ENCODE data around the gene PLAC1.

The PLAC1 gene

DNA sequence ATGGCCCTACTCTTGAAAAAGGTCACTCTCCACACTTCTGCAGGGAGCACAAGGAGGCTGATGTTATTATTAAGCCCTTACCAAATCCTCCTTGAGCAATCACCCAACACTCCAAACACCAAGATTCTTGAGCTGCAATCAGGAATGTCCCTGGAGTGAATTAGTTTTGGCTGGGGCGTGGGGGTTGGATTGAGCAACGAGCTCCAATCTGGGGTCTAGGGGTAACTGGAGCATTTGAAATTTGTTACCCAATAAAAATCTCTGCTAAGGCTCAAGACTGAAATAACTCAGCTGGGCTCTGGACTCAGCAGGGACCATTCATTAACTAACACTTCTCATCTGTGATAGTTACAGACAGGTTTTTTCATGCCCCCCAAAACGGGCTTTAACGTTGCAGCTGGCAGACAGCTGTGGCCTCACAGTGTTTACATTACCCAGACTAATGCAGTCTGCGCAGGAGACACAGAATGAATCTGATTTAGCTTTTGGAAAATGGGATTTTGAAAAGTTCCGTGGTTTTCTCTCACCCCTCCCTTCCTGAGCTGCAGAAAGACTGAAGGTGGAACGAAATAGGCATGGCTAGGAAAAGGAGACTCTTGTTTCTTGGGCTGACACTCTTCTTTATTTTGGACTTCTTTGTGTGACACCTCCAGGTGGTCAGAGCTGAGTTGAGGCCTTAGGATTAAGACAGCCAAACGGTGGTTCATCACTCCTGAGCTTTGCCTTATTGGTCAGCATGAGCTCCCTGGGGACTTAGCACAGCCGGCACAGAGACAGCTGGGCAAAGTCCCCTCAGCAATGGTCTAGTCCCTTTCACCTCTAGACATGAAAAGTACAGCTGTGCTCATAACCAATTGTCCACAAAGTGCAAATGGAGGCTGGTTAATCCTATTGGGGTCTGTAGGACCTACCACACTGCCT lies 26.6 kb downstream of the PLAC1 start:
- no peak for DNase-seq (ENCODE audit: low spot score)

DNA sequence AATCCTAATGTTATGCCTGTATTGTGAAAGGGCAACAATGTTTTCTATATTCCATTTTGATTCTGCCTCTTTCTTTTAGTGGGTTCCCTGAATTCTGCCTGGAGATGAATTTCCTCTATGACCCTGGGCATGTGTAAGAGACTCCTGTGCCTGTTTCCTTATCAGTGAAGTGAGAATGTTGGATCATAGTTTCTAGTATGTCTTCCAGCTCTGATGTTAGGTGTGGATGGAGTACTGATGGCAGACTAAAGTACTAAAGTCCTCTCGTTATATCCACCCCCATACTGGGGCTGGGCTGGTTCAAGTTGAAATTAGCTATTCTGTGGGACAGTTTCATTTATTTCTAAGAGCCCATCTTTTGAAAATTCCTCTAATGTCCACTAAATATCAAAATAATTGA lies 29.6 kb downstream of the PLAC1 start:
- DNase-seq (ENCODE audit: low spot score) = no peak

DNA sequence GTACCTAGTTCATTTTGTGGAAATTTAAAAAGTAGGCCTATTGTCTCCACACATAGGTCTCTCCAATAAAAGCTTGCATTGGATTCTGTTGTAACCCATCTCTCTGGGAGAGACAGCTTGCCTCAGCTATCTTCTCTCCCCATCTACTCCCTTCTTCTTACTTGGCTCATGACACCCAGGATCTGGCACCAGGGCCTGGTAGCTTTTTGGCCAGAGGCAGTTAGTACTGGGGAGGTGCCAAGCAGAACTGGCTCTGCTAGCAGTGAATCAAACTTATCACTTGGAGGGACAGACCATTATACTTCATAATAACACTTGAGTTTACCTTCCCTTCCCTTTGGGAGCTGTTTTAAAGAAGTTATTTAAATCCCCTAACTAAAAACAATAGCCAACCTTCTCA lies 31.8 kb downstream of the PLAC1 start:
- no peak for DNase-seq (ENCODE audit: low spot score)

DNA sequence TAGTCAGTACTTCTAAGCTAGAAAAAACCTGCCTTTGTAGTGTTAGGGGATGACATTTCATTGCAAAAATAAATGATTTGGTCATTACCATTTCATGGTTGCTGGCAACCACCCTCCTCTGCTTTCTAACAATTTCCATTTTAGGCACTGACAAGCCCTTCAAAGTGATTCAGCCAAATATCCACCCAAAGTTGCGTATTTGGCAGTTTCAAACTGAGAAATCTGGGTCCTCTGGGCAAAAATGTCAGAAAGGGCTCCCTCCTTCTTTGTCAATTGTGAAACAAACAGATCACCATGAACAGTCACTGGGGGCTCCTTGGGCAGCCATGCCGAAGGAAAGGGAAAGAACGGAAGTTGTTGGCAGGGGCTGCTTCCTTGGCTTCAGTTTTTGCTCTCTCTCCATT lies 33.0 kb downstream of the PLAC1 start:
- DNase-seq (ENCODE audit: low spot score) = no peak

DNA sequence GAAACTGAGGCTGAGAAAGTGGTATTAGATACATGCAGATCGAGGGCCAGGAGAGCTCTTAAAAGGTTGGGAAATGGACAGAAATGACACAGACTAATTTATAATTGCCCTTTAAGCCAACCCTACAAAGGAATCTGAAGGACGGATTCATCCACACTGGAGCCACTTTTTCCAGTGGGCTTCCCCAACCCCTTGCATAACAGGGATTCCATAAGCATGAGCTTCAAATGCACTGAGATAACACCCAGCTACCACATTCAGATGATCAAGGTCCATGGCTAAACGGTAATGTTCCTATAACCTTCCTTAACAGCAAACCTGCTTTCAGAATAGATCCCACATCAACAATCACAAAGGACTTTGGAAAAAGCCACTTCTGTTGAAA lies 34.2 kb downstream of the PLAC1 start:
- DNase-seq (ENCODE audit: low spot score) = no peak

DNA sequence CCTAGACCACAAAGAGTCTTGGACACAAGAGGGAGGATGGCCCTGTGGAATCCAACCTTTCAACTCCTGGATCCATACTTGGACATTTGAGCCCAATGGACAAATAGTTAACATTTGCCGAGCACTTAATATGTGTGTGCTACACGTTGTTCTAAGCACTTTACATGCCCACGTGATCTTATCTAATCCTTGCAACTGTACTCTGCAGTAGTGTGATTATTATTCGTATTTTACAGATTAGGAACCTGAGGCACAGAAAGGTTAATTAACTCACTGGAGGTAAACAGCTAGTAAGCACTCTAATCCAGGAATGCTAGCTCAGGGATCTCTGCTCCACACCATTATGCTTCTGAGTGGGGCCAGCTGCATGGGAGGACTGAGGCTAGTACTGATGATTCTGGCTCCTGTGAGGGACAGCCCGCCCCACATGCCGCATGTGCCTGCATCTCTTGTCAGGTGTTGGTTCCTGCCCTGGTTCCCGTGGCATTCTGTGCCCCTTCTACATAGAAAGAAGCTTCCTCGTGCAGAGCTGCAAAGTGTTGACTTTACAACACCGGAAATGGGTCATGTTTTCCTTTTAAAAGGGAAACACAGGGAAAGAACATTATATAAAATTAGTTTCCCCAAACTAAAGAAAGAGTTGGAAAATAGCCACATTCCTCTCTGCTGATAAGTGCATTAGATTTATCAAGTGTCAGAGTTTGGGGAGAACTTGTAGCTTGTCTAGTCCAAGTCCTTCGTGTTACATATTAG lies 34.8 kb downstream of the PLAC1 start:
- DNase-seq (ENCODE audit: low spot score) = no peak

DNA sequence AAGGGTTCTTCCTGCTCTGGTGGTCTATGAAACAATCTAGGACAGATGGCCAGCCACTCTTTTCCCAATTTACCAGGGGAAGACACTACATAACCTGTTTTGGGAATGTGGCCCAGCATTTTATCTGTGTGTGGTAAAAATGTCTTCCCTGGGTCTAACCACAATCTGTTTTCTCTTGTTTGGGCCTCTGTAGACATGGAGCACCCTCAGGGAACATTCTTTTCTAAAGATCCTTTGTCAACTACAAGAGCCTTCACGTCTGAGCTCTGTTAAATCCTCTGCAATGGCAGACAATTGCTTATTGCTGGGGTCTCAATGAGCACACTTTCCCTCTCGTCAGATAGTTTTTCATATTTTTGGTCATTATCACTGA lies 35.5 kb downstream of the PLAC1 start:
- DNase-seq (ENCODE audit: low spot score) = no peak

DNA sequence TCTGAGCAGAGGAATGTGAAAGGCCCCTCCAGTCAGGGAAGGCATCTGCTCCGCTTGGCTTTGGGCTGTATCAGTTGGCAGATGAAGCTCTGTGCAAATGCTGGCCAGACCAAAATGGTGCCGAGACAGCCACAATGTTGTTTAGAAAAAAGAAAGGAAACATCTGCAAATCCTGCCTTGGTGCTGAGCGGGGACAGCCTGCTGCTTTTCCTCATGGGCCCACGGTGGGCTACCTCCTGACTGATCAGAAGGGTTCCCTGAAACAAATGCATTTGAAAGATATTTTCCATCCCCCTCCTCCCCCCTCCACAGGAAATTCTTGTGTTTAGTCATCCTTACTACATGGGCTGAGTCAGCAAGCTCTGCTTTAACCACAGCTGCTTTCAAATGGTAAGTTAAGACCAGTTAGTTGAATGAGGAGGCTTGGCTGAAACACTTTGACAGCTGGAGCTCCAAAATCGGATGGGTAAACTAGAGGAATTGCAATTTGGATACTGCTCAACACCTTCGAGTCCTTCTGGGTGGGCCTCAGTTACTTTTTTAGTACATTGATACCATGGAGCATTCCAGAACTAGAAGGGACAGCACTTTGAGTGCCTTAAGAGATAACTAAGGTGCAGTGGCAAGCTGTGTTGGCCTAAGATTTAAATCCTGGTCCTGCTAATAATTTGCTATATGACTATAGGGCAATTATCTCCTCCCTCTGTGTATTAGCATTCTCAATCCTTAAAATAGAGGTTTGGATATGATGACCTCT lies 36.0 kb downstream of the PLAC1 start:
- DNase-seq (ENCODE audit: low spot score) = peak; percentile 84

DNA sequence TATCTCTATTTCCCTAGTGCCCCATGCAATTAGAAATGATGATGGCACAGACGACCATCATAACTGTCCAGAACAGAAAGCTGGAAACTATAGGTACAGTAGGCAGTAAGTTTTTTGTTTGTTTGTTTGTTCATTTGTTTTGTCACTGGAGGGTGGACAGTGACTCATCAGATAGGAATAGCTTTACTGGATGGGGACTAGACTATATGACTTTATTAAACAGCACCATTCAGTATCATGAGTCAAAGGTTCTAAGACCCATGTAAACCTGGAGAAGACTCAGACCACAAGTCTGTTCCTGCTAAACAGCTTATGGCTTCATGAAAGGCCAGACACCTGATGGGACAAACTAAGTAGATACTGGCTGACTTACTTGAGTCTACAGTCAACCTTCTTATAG lies 38.4 kb downstream of the PLAC1 start:
- no peak for DNase-seq (ENCODE audit: low spot score)

DNA sequence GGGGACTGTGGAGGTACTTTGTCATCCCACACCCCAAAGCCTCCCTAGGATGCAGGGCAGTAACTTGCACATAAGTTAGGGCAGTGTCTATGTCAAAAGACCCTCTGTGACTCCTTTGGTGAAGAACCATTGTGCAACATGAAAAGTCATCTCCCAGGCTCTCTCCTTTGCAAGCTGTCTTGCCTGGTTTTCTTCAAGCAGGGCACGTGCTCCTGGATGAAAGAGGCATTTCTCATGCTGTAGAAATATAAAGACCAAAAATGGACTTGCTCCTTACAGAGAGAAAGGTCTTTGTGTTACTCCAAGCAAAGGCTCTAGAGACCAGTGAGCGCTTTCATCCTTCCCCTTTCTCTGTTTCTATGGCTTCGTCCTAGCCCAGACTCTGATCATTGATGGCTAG lies 44.9 kb downstream of the PLAC1 start:
- no peak for DNase-seq (ENCODE audit: low spot score)

DNA sequence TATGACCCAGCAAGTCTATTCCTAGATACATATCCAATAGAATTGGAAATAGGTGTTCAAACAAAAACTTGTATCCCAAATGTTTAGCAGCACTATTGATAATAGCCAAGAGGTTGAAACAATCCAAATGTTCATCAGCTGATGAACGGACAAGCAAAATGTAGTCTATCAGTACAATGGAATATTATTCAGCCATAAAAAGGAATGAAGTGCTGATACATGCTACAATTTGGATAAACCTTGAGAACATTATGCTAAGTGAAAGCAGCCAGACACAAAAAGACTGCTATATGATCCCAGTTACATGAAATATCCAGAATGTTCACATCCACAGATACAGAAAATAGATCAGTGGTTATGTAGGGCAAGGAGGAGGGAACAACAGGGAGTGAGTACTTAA lies 50.1 kb downstream of the PLAC1 start:
- DNase-seq (ENCODE audit: low spot score) = no peak

DNA sequence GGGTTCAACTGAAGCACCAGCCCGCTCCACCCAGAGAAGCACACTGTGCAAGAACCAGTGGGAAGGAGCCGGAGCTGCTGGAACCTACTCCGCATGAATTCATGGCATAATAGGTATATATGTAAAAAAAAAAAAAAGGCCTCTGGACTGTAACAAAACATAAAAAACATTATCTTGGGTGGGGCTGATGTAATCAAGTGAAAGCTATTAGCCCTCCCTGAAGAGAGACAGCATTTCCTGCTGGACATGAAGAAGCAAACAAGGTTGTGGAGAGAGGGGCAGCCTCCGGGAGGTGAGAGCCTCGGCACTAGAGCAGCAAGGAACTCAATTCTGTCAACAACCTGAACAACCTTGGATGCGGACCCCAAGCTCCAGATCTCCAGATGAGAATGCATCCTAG lies 50.7 kb downstream of the PLAC1 start:
- no peak for DNase-seq (ENCODE audit: low spot score)

DNA sequence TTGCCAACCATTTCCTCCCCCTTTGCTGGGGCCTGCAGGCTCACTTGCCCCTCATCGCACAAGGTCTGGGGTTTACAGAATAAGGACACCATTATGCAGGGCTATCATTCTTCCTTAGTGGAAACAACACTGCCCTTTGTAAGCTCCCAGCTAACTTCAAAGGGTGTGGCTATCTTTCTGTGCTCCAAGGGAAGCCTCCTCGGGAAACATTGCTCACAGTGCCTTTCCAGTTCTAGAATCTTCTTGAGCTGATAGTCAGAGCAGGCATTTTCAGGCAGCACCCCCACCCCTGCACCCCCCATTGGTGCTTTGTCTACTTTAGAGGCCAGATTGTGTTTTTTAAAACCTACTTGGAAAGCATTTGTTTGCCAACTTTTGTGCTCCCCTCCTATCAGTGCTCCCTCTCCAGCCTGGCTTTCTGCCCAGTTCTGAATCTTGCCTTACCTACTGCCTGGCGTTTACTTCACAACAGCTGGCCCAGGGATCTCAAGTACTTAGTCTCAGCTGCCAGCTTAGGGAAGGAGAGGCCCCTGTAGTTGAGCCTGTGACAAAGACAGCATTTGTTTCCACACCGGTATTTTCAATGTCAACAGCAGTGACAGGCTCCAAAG lies 53.5 kb downstream of the PLAC1 start:
- DNase-seq (ENCODE audit: low spot score) = peak; percentile 15

DNA sequence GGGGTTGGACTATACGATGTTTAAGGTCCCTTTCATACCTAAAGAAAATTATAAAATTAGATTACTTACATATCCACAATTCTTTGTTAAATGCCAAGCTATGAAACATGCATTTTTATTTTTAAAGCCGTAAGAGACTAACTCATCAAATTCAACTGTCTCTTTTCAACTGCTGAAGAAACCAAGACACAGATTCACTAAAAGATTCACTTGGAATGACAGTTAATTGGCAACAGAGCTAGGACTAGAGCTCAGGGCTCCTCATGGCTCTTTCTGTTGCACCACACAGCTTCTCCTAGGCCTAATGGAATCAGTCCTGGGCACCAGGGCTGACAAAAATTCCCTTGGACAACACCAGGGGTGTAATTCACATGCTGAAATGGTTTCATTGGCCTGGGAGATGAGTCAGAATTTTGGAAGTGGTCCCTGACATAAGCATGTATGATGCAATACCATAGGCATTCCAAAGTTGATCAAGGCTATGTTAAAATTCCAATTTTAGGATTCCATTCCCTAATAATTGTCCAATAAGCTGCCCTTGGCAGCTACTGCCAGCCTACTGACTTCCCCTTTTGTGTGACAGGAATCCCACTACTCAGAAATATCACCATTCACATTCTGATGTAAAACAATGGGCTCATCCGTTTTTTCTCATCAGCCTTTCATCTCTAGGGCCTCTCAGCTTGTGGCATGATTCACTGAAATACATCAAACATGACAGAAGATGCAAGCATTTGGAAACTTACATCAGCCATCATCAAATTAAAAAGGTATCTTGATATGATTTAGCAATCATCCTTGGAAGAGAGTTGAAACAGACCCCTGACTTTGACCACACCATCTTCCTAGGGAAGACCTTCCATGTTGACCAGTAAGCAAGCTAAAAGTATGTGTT lies 54.2 kb downstream of the PLAC1 start:
- DNase-seq (ENCODE audit: low spot score) = peak; percentile 82

DNA sequence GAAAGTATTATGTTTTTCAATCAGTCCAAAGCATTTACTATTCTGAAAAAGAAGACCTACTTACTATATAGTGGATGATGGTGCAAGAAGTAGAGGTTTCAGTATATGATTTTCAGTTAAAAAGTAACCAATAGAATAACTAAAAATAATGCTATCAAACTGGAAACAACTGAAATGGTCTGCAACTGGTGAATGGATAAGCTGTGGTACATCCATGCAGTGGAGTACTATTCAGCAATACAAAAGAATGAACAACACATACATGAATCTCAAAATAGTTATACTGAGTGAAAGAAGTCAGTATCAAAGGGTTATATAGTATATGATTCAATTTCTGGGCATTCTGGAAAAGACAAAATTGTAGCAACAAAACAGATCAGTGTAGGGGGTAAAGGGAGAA lies 55.9 kb downstream of the PLAC1 start:
- no peak for DNase-seq (ENCODE audit: low spot score)

DNA sequence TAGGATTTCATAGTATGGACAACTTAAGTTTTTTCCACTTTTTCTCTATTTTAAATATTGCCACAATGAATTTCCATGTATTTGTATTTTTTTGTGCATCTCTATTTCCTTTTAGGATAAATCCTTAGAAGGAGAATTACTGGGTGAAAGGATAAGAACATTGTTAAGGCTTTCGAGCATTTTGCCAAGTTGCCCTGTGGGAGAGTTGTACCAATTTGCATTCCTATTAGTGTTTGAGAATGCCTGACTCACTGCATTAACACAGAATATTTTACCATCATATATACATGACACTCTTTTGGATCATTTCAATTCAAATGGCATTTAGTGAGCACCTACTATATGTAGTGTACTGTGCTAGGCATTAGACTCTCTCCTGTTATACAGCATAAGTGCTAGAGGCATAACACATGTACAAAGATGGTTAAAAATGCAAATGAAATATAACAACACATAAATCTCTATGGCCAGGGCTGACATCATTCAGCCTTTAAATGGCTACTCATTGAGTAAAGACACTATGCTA lies 57.0 kb downstream of the PLAC1 start:
- no peak for DNase-seq (ENCODE audit: low spot score)

DNA sequence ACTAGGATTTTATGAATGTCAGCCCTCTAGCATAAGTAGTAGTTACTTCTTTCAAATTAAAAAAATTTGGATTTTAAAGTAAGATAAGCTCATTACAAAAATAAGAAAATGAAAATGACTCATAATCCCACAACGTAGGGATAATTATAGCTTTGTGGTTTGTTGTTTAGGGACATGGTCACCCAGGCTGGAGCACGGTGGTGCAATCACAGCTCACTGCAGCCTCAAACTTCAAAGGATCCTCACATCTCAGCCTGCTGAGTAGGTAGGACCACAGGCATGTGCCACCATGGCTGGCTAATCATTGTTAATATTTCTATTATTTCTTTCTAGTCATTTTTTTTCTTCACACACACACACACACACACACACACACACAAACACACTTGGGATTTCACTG lies 57.6 kb downstream of the PLAC1 start:
- DNase-seq (ENCODE audit: low spot score) = peak; percentile 73

DNA sequence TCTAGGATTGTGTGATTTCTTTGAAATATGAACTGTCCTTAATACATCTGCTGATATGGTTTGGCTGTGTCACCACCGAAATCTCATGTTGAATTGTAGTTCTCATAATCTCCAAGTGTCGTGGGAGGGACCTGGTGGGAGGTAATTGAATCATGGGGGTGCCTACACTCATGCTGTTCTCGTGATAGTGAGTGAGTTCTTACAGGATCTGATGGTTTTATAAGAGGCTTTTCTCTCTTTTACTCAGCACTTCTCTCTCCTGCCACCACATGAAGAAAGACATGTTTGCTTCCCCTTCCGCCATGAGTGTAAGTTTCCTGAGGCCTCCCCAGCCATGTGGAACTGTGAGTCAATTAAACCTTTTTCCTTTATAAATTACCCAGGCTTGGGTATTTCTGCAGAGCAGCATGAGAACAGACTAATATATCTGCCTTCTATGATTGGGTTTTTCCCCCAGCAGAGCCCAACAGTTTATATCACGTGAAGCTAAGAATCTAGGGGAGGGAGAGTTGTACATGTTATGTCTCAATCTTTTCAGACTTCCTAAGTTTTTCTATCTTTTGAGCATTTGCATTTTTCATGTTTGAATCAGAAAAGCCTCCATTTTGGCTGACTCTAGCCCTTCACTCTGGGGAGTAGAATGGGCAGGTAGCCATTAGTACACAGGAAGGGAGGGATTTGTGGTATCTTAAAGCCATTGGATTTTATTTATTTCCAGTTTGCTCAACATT lies 58.9 kb downstream of the PLAC1 start:
- no peak for DNase-seq (ENCODE audit: low spot score)

DNA sequence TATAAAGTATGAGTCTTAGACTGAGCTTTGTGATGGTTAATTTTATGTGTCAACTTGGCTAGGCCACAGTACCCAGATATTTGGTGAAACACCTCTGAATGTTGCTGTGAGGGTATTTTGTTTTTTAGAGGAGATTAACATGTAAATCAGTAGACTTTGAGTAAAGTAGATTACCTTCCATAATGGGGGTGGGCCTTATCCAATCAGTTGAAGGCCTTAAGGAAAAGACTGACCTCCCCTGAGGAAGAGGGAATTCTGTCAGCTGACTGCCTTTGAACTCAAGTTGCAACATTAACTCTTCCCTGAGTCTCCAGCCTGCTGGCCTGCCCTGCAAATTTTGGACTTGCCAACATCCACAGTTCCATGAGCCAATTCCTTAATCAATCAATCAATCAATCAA lies 66.0 kb downstream of the PLAC1 start:
- DNase-seq (ENCODE audit: low spot score) = no peak

DNA sequence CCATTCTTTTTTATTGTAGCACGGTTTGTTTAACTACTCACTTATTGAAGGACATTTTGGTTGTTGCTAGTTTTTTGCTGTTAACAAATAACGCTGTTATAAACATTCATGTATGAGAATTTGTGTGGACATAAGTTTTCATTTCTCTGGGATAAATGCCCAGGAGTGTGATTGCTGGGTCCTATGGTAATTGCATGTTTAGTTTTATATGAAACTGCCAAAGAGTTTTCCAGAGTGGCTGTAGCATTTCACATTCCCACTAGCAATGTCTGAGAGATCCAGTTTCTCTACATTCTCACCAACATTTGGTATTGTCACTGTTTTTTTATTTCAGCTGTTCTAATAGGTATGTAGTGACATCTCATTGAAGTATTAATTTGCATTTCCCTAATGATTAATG lies 66.8 kb downstream of the PLAC1 start:
- no peak for DNase-seq (ENCODE audit: low spot score)

Data from kidney tubule cell (primary cell).